HepG2 (cell line): ENCODE data around the gene ACTR3. TPM values are rescaled to one million over a fixed set of nuclear protein-coding genes. Genes with fewer than 3 reads are reported as not detected.

Experiments
- ATAC-seq: fragments of 200-7000 bp; cut with Tn5 transposase; 3 replicates; pipeline ENCODE4 v1.9.1; 2020; ENCODE audit warnings: mild to moderate bottlenecking, moderate library complexity
- BruUV-seq: library from RNA; stranded (reverse); fragments of 400-500 nt; replicated peaks from 2 replicates; lab custom pipeline; 2021; lab: Mats Ljungman, UMichigan
- CTCF ChIA-PET: fragments of 300-600 bp; formaldehyde crosslinking; extraction: SDS; loops from one replicate; lab custom pipeline; 2021; ENCODE audit warnings: low total read pairs, inconsistent platforms, low intra/inter-chr PET ratio; lab: Yijun Ruan, JAX
- POLR2A ChIA-PET: fragments of 350-600 bp; sonication (Branson Sonifier 250); formaldehyde crosslinking; loops from one replicate; lab custom pipeline; 2020; ENCODE audit warnings: antibody characterized with exemption, inconsistent platforms; lab: Yijun Ruan, JAX
- DNase-seq: peaks from one replicate; pipeline ENCODE4 v3.0.0-alpha.2; 2015; ENCODE audit warnings: low spot score
- FAIRE-seq: peaks from 3 replicates; lab custom pipeline; 2011; peaks lifted over from hg19 to GRCh38; lab: Jason Lieb, UNC
- H2AFZ ChIP-seq: one replicate; pipeline ENCODE4 v1.6.1; 2011; ENCODE audit warnings: low read length, inconsistent platforms
- H3K27ac ChIP-seq: fragments of 300-600 bp; 3 replicates; pipeline ENCODE4 v1.8.0; 2011; ENCODE audit warnings: mixed run types, mild to moderate bottlenecking, mixed read lengths, low read length, inconsistent platforms; ENCODE audit not compliant: insufficient read depth; ENCODE audit errors: extremely low read length
- H3K27me3 ChIP-seq, 2 experiments: fragments of 200-600 bp in 1 of 2; 2 replicates in 1 of 2; 3 replicates in 1 of 2; pipeline versions ENCODE4 v1.6.0 to v1.8.0; 2011; ENCODE audit warnings: low read length in 2 of 2, mild to moderate bottlenecking in 2 of 2, moderate library complexity in 2 of 2, inconsistent platforms in 1 of 2; ENCODE audit not compliant: insufficient read depth in 2 of 2, control insufficient read depth in 1 of 2
- H3K36me3 ChIP-seq, 2 experiments: fragments of 200-600 bp in 1 of 2; replicated peaks in 1 of 2; 2 replicates in 1 of 2; 3 replicates in 1 of 2; pipeline versions ENCODE4 v1.5.1 to v1.8.0; 2011; ENCODE audit warnings: low read length in 2 of 2, inconsistent platforms in 1 of 2; ENCODE audit not compliant: insufficient read depth in 2 of 2, control insufficient read depth in 1 of 2
- H3K4me1 ChIP-seq: 2 replicates; pipeline ENCODE4 v1.5.1; 2012; ENCODE audit warnings: low read length, inconsistent platforms; ENCODE audit not compliant: insufficient read depth
- H3K4me2 ChIP-seq: 2 replicates; pipeline ENCODE4 v1.6.0; 2011; ENCODE audit warnings: low read depth, low read length, inconsistent platforms
- H3K4me3 ChIP-seq, 3 experiments: fragments of 200-600 bp in 1 of 3; sonication (generic), shearing (Covaris generic) in 1 of 3; replicated peaks in 1 of 3; 2 replicates each; pipeline ENCODE4 v1.5.1; 2011 to 2016; ENCODE audit warnings: low read length in 3 of 3, inconsistent platforms in 2 of 3, low read depth in 2 of 3, mild to moderate bottlenecking in 2 of 3, control low read depth in 1 of 3, mixed read lengths in 1 of 3; ENCODE audit not compliant: insufficient read depth in 1 of 3
- H3K79me2 ChIP-seq: one replicate; pipeline ENCODE4 v1.6.1; 2011; ENCODE audit warnings: low read length, inconsistent platforms; ENCODE audit not compliant: insufficient read depth
- H3K9ac ChIP-seq: 2 replicates; pipeline ENCODE4 v1.6.0; 2011; ENCODE audit warnings: mild to moderate bottlenecking, low read depth, low read length, inconsistent platforms; ENCODE audit not compliant: insufficient read depth
- H3K9me3 ChIP-seq: 2 replicates; pipeline ENCODE4 v1.5.1; 2012; ENCODE audit warnings: mild to moderate bottlenecking, low read length
- H4K20me1 ChIP-seq: 2 replicates; pipeline ENCODE4 v1.6.0; 2011; ENCODE audit warnings: inconsistent platforms, mild to moderate bottlenecking, low read length, moderate library complexity; ENCODE audit not compliant: insufficient read depth
- CEBPB ChIP-seq: IDR thresholded peaks from 2 replicates; pipeline ENCODE4 v1.6.1; 2011; ENCODE audit warnings: low read depth, low read length, improper control_type of control experiment, borderline replicate concordance
- CTCF ChIP-seq: sonication (generic); formaldehyde crosslinking; IDR thresholded peaks from 2 replicates; pipeline ENCODE4 v1.5.0; 2020; ENCODE audit warnings: mild to moderate bottlenecking, missing genetic modification reagents, moderate library complexity
- MATR3 ChIP-seq: sonication (generic); formaldehyde crosslinking; IDR thresholded peaks from 2 replicates; pipeline ENCODE4 v1.4.0; 2020; ENCODE audit warnings: missing genetic modification reagents
- MIER2 ChIP-seq: IDR thresholded peaks from 2 replicates; pipeline ENCODE4 v1.6.1; 2016; ENCODE audit warnings: missing biosample characterization, missing genetic modification reagents
- MXD1 ChIP-seq: sonication (generic); formaldehyde crosslinking; IDR thresholded peaks from 2 replicates; pipeline ENCODE4 v1.4.0; 2020; ENCODE audit warnings: mild to moderate bottlenecking, missing genetic modification reagents
- MYNN ChIP-seq: sonication (generic); formaldehyde crosslinking; IDR thresholded peaks from 2 replicates; pipeline ENCODE4 v1.4.0; 2020; ENCODE audit warnings: mild to moderate bottlenecking, low read depth, missing genetic modification reagents
- YEATS4 ChIP-seq: sonication (generic); formaldehyde crosslinking; IDR thresholded peaks from 2 replicates; pipeline ENCODE4 v1.4.0; 2020; ENCODE audit warnings: missing genetic modification reagents, borderline replicate concordance
- ZNF687 ChIP-seq: sonication (generic); formaldehyde crosslinking; IDR thresholded peaks from 2 replicates; pipeline ENCODE4 v1.5.1; 2020; ENCODE audit warnings: mild to moderate bottlenecking, missing genetic modification reagents, moderate library complexity
- ZNF75D ChIP-seq: sonication (generic); formaldehyde crosslinking; IDR thresholded peaks from 2 replicates; pipeline ENCODE4 v1.8.1; 2023; ENCODE audit warnings: missing genetic modification reagents, mild to moderate bottlenecking, borderline replicate concordance
- ZNF792 ChIP-seq: IDR thresholded peaks from 2 replicates; pipeline ENCODE4 v1.6.1; 2016
- WGBS: methylation state at CpG from one replicate; pipeline ENCODE4 v1.1.6; 2017; ENCODE audit warnings: low lambda C conversion rate; 5-methylcytosine and 5-hydroxymethylcytosine counted together
- in situ Hi-C: cut with HindIII; loops from 2 replicates; pipeline ENCODE4 v1.10.0; 2017; ENCODE audit warnings: low pct_unique_long_range_greater_than_20kb; ENCODE audit not compliant: extremely low pct_ligation_motif_present
- intact Hi-C: fragments of 100-400 bp; cut with micrococcal nuclease; formaldehyde crosslinking; loops from one replicate; pipeline ENCODE4 v1.10.0; 2022; ENCODE audit not compliant: unreplicated experiment
- polyA plus RNA-seq, 8 experiments: library from polyadenylated mRNA; depleted of rRNA in 3 of 8; stranded (reverse) in 7 of 8; unstranded in 1 of 8; fragments of >200 nt; fragmentation: Illumina TruSeq in 4 of 8; extraction: Trizol in 4 of 8; gene quantifications; 2 replicates each; pipeline versions ENCODE4 v1.2.1 to v1.2.3, GENCODE V29; 2011 to 2016; ENCODE audit warnings: low read depth in 4 of 8, missing spikeins in 1 of 8, mixed read lengths in 1 of 8; ENCODE audit not compliant: insufficient read depth in 1 of 8
- total RNA-seq, 5 experiments: library from RNA; depleted of rRNA; stranded (reverse); fragments of >200 nt; fragmentation: Illumina TruSeq; extraction: Trizol; gene quantifications; 2 replicates each; pipeline ENCODE4 v1.2.3, GENCODE V29; 2016; ENCODE audit warnings: low read depth in 1 of 5

The ACTR3 gene
- total and polyA plus RNA-seq, 2 of the 13 experiments (the other 11 are each of a cell fraction or from before 2014, with no cell fraction given): 123 to 225 TPM

GRCh38 chr2:113992090-113992489, 102.2 kb downstream of the ACTR3 start:
- BruUV-seq: no TSS peak
- H3K79me2 ChIP-seq: no peaks in the 10 kb centered on the region
- ChIA-PET CTCF (no interaction called here), POLR2A (no interaction called here)
- H3K9ac ChIP-seq: no peak overlapping the region
- DNase-seq (no peak), ATAC-seq (no peak), FAIRE-seq (no peak)
- H3K27me3 ChIP-seq: no peaks in the 10 kb centered on the region
- no peaks in the 10 kb centered on the region for H3K9me3 ChIP-seq
- in situ Hi-C loops: no loop called here
- H3K4me3 ChIP-seq: no peak overlapping the region
- no peaks in the 10 kb centered on the region for H3K36me3 ChIP-seq
- peaks cover 23% of the 10 kb centered on the region for H3K4me1 ChIP-seq
- H4K20me1 ChIP-seq: no peaks in the 10 kb centered on the region
- H3K4me2 ChIP-seq: no peak overlapping the region
- intact Hi-C loops: no loop called here
- no peak overlapping the region for H3K27ac ChIP-seq
- TF ChIP-seq CEBPB: peak; percentile 50; the same call in 1 of the 2 replicates
- TF ChIP-seq MIER2 (CRISPR knock-in tag): no peak
- WGBS: 89% methylated on average over 1 of the region's 1 CpG
- H2AFZ ChIP-seq: no peak overlapping the region

GRCh38 chr2:113996671-113997594, 107.0 kb downstream of the ACTR3 start:
- POLR2A ChIA-PET: no interaction called here
- no peak for FAIRE-seq
- no peak overlapping the region for H2AFZ ChIP-seq
- in situ Hi-C loops: no loop called here
- no peaks in the 10 kb centered on the region for H3K9me3 ChIP-seq
- H4K20me1 ChIP-seq: no peaks in the 10 kb centered on the region
- no peaks in the 10 kb centered on the region for H3K79me2 ChIP-seq
- no peaks in the 10 kb centered on the region for H3K36me3 ChIP-seq
- H3K4me2 ChIP-seq: no peak overlapping the region
- H3K9ac ChIP-seq: no peak overlapping the region
- H3K27me3 ChIP-seq: no peaks in the 10 kb centered on the region
- H3K4me1 ChIP-seq: peaks cover 15% of the 10 kb centered on the region
- BruUV-seq: no TSS peak
- intact Hi-C loops: no loop called here
- H3K27ac ChIP-seq: no peak overlapping the region
- peak; percentile 81 for ATAC-seq
- CTCF ChIA-PET: no interaction called here
- WGBS: 77% methylated on average over 6 of the region's 6 CpGs
- DNase-seq: no peak
- H3K4me3 ChIP-seq: no peak overlapping the region
- TF ChIP-seq ZNF687 (CRISPR knock-in tag): peak; percentile 23; the same call in 1 of the 2 replicates
- no peak for TF ChIP-seq YEATS4 (CRISPR knock-in tag)
- TF ChIP-seq ZNF75D (CRISPR knock-in tag): no peak
- TF ChIP-seq MYNN: 0 out of 2 replicates have a peak, but pooled peaks have one; percentile 4
- 0 out of 2 replicates have a peak, but pooled peaks have one; percentile 27 for TF ChIP-seq CTCF (CRISPR knock-in tag)
- TF ChIP-seq MXD1 (CRISPR knock-in tag): no peak
- TF ChIP-seq ZNF792: no peak
- TF ChIP-seq MATR3 (CRISPR knock-in tag): no peak
